Ishikawa (cell line): ENCODE results near the gene PAPSS2.

Source experiments
- EGR1 ChIP-seq: IDR thresholded peaks from 2 replicates; pipeline ENCODE4 v1.6.1; 2012
- NFIC ChIP-seq: IDR thresholded peaks from 2 replicates; pipeline ENCODE4 v1.6.1; 2012

DNA sequence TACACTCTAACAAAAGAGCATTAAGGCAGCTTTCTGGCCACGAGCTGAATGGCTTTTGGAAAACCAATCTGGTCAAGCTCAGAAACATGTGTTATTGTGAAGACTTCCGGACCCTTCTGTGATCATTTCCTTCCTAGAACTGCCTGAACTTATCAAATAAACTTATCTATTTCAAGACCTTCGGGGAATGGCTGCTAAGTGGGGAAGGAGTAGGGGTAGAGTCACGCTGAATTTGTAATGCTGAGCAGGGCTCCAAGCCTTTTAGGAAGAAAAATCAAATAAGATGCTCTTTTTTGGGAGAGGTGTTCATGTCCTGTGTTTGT, 56.6 kb downstream of the PAPSS2 start:
- TF ChIP-seq EGR1 (no peak), NFIC (no peak)
